HepG2 (cell line): ENCODE results near the gene UTRN. TPM values are rescaled to one million over a fixed set of nuclear protein-coding genes. Genes with fewer than 3 reads are reported as not detected.

Experiments
- AGO2 ChIP-seq: fragments of 200-400 bp; formaldehyde crosslinking; optimal IDR thresholded peaks from 2 replicates; pipeline ENCODE3; 2017; ENCODE audit warnings: mild to moderate bottlenecking, low read depth, low read length, moderate library complexity
- ATF7-NPFF ChIP-seq: sonication (generic); formaldehyde crosslinking; IDR thresholded peaks from 2 replicates; pipeline ENCODE4 v1.8.1; 2023; ENCODE audit warnings: mild to moderate bottlenecking, low read depth, missing genetic modification reagents, moderate library complexity
- CBX2 ChIP-seq, 2 experiments: fragments of 200-600 bp in 1 of 2; sonication (generic); formaldehyde crosslinking in 1 of 2; IDR thresholded peaks; 2 replicates each; pipeline versions ENCODE4 v1.7.0 to v1.8.1; 2018 to 2022; ENCODE audit warnings: low read depth in 2 of 2, low read length in 1 of 2, mild to moderate bottlenecking in 1 of 2, missing genetic modification reagents in 1 of 2
- CCAR2 ChIP-seq: fragments of 200-400 bp; formaldehyde crosslinking; optimal IDR thresholded peaks from 2 replicates; pipeline ENCODE3; 2018; ENCODE audit warnings: low read depth, mild to moderate bottlenecking, low read length, moderate library complexity
- FOSL2 ChIP-seq: sonication (generic); formaldehyde crosslinking; IDR thresholded peaks from 2 replicates; pipeline ENCODE4 v1.4.0; 2020; ENCODE audit warnings: missing genetic modification reagents
- HNRNPL ChIP-seq: fragments of 200-400 bp; formaldehyde crosslinking; IDR thresholded peaks from 2 replicates; pipeline ENCODE4 v1.6.1; 2017; ENCODE audit warnings: mild to moderate bottlenecking, low read depth, low read length
- HOXD1 ChIP-seq: sonication (generic); formaldehyde crosslinking; IDR thresholded peaks from 2 replicates; pipeline ENCODE4 v1.5.0; 2020; ENCODE audit warnings: missing genetic modification reagents
- IKZF1 ChIP-seq: fragments of 450-650 bp; IDR thresholded peaks from 2 replicates; pipeline ENCODE4 v1.7.1; 2016
- JDP2 ChIP-seq: sonication (generic); formaldehyde crosslinking; IDR thresholded peaks from 2 replicates; pipeline ENCODE4 v1.8.1; 2022; ENCODE audit warnings: missing genetic modification reagents, borderline replicate concordance
- NRL ChIP-seq: sonication (generic); formaldehyde crosslinking; IDR thresholded peaks from 2 replicates; pipeline ENCODE4 v1.5.0; 2020; ENCODE audit warnings: missing genetic modification reagents, mild to moderate bottlenecking, moderate library complexity, borderline replicate concordance
- REPIN1 ChIP-seq: sonication (generic); formaldehyde crosslinking; IDR thresholded peaks from 2 replicates; pipeline ENCODE4 v1.8.0; 2022; ENCODE audit warnings: missing genetic modification reagents, low read depth, mild to moderate bottlenecking, borderline replicate concordance
- SP4 ChIP-seq: sonication (generic); formaldehyde crosslinking; IDR thresholded peaks from 2 replicates; pipeline ENCODE4 v1.8.1; 2023; ENCODE audit warnings: mild to moderate bottlenecking, missing genetic modification reagents
- TBX3 ChIP-seq: fragments of 450-650 bp; IDR thresholded peaks from 2 replicates; pipeline ENCODE4 v1.6.1; 2017; ENCODE audit warnings: antibody characterized with exemption, mild to moderate bottlenecking, inconsistent platforms, borderline replicate concordance
- ZEB1 ChIP-seq: IDR thresholded peaks from 2 replicates; pipeline ENCODE4 v1.6.1; 2012; ENCODE audit warnings: mild to moderate bottlenecking, low read depth, inconsistent platforms; ENCODE audit not compliant: insufficient replicate concordance
- ZNF224 ChIP-seq: sonication (generic); formaldehyde crosslinking; IDR thresholded peaks from 2 replicates; pipeline ENCODE4 v1.5.0; 2020; ENCODE audit warnings: mild to moderate bottlenecking, missing genetic modification reagents
- ZNF235 ChIP-seq: sonication (generic); formaldehyde crosslinking; IDR thresholded peaks from 2 replicates; pipeline ENCODE4 v1.8.1; 2023; ENCODE audit warnings: mild to moderate bottlenecking, missing genetic modification reagents, borderline replicate concordance
- ZNF253 ChIP-seq: sonication (generic); formaldehyde crosslinking; IDR thresholded peaks from 2 replicates; pipeline ENCODE4 v1.8.0; 2022; ENCODE audit warnings: mild to moderate bottlenecking, missing genetic modification reagents, borderline replicate concordance
- ZNF350 ChIP-seq: sonication (generic); formaldehyde crosslinking; IDR thresholded peaks from 2 replicates; pipeline ENCODE4 v1.4.0; 2020; ENCODE audit warnings: mild to moderate bottlenecking, low read depth, missing genetic modification reagents, borderline replicate concordance
- ZNF501 ChIP-seq: sonication (generic); formaldehyde crosslinking; IDR thresholded peaks from 2 replicates; pipeline ENCODE4 v1.5.1; 2020; ENCODE audit warnings: mild to moderate bottlenecking, moderate library complexity, missing genetic modification reagents
- ZNF713 ChIP-seq: sonication (generic); formaldehyde crosslinking; IDR thresholded peaks from 2 replicates; pipeline ENCODE4 v1.4.0; 2020; ENCODE audit warnings: mild to moderate bottlenecking, missing genetic modification reagents
- ZNF766 ChIP-seq: sonication (generic); formaldehyde crosslinking; IDR thresholded peaks from 2 replicates; pipeline ENCODE4 v1.5.0; 2020; ENCODE audit warnings: missing genetic modification reagents, borderline replicate concordance
- ZNF83 ChIP-seq: sonication (generic); formaldehyde crosslinking; IDR thresholded peaks from 2 replicates; pipeline ENCODE4 v1.4.0; 2020; ENCODE audit warnings: missing genetic modification reagents, mild to moderate bottlenecking, borderline replicate concordance
- polyA plus RNA-seq, 8 experiments: library from polyadenylated mRNA; depleted of rRNA in 3 of 8; stranded (reverse) in 7 of 8; unstranded in 1 of 8; fragments of >200 nt; fragmentation: Illumina TruSeq in 4 of 8; extraction: Trizol in 4 of 8; gene quantifications; 2 replicates each; pipeline versions ENCODE4 v1.2.1 to v1.2.3, GENCODE V29; 2011 to 2016; ENCODE audit warnings: low read depth in 4 of 8, missing spikeins in 1 of 8, mixed read lengths in 1 of 8; ENCODE audit not compliant: insufficient read depth in 1 of 8
- total RNA-seq, 5 experiments: library from RNA; depleted of rRNA; stranded (reverse); fragments of >200 nt; fragmentation: Illumina TruSeq; extraction: Trizol; gene quantifications; 2 replicates each; pipeline ENCODE4 v1.2.3, GENCODE V29; 2016; ENCODE audit warnings: low read depth in 1 of 5
- TF ChIP-seq, protein P1 (sequence below): sonication (generic); formaldehyde crosslinking; IDR thresholded peaks from 2 replicates; pipeline ENCODE4 v1.5.0; 2020; ENCODE audit warnings: missing genetic modification reagents, mild to moderate bottlenecking, borderline replicate concordance
- TF ChIP-seq, protein P2 (sequence below): sonication (generic); formaldehyde crosslinking; IDR thresholded peaks from 2 replicates; pipeline ENCODE4 v1.4.0; 2020; ENCODE audit warnings: mild to moderate bottlenecking, missing genetic modification reagents
- TF ChIP-seq, protein P3 (sequence below): sonication (generic); formaldehyde crosslinking; IDR thresholded peaks from 2 replicates; pipeline ENCODE4 v1.5.0; 2020; ENCODE audit warnings: mild to moderate bottlenecking, missing genetic modification reagents, moderate library complexity

UTRN gene
- total and polyA plus RNA-seq, 2 of the 13 experiments (the other 11 are each of a cell fraction or from before 2014, with no cell fraction given) = 102 to 116 TPM

DNA sequence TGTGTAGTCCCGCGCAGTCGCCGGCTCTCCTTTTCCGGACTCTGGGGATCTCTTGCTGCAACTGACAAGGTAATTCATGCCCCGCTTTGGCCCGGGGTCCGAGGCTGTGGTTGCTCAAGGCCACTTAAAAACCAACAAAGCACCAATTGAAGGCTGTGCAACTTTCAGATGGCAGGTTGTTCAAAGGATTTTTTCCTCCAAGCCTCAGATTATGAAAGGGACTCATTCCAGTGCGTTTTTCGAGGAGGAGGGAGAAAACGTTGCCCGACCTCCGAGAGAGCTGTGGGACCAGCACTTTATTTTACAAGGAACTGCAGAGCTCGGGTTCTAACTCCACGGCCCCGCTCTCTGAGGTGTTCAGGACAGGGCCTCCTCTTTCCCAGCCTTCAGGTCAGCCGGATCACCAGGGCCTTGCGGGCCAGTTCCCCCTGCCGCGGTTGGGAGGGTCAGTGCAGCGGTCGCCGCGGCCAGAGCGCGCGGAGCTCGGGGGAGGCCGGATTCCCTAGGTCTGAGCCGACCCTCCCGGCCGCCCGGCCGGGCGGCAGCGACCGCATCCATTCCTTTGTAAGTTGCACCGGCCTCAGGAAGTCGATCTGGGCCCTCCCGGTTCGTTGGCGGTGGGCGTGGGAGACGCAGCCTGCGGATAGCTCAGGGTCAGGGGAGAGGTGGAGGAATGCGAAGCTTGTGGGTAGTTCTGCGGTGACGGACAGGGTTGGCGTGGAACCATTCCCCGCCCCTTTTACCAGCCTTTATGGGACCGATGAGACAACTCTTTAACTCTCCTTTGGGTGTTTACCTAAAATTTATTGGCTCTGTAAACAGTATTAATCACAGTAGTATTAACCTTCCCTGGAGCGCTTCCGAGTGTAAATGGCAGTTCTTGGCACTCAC lies 1.6 kb downstream of the UTRN start (continued):
- TF ChIP-seq SP4 (CRISPR knock-in tag) (no peak), HOXD1 (CRISPR knock-in tag) (peak; percentile 72), ATF7-NPFF (CRISPR knock-in tag) (no peak; the same call in 1 of the 2 replicates), CCAR2 (no peak), REPIN1 (CRISPR knock-in tag) (peak; percentile 69), CBX2 (IDR thresholded peaks at IDR 0.05; ENCODE audit: low read depth, low read length) (no peak), CBX2 (CRISPR knock-in tag; IDR thresholded peaks at IDR 0.05; ENCODE audit: low read depth) (no peak), AGO2 (peak; percentile 82), ZNF83 (CRISPR knock-in tag) (0 out of 2 replicates have a peak, but pooled peaks have one; percentile 30), ZNF766 (CRISPR knock-in tag) (0 out of 2 replicates have a peak, but pooled peaks have one; percentile 45), HNRNPL (peak; percentile 75; the same call in 1 of the 2 replicates), NRL (CRISPR knock-in tag) (peak; percentile 80), ZNF713 (CRISPR knock-in tag) (no peak), ZEB1 (no peak), FOSL2 (CRISPR knock-in tag) (peak; percentile 60), TBX3 (no peak), ZNF224 (peak; percentile 86), ZNF235 (no peak), IKZF1 (no peak), ZNF253 (CRISPR knock-in tag) (no peak; the same call in 1 of the 2 replicates), JDP2 (CRISPR knock-in tag) (no peak), ZNF501 (no peak), ZNF350 (CRISPR knock-in tag) (peak; percentile 48; the same call in 1 of the 2 replicates)
- TF ChIP-seq, protein P1, sequence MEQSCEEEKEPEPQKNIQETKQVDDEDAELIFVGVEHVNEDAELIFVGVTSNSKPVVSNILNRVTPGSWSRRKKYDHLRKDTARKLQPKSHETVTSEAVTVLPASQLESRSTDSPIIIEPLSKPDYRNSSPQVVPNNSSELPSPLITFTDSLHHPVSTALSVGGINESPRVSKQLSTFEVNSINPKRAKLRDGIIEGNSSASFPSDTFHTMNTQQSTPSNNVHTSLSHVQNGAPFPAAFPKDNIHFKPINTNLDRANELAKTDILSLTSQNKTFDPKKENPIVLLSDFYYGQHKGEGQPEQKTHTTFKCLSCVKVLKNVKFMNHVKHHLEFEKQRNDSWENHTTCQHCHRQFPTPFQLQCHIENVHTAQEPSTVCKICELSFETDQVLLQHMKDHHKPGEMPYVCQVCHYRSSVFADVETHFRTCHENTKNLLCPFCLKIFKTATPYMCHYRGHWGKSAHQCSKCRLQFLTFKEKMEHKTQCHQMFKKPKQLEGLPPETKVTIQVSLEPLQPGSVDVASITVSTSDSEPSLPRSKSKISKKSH (CRISPR knock-in tag) = peak; percentile 76; the same call in 1 of the 2 replicates
- TF ChIP-seq, protein P2, sequence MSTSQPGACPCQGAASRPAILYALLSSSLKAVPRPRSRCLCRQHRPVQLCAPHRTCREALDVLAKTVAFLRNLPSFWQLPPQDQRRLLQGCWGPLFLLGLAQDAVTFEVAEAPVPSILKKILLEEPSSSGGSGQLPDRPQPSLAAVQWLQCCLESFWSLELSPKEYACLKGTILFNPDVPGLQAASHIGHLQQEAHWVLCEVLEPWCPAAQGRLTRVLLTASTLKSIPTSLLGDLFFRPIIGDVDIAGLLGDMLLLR (CRISPR knock-in tag) = peak; percentile 22; the same call in 1 of the 2 replicates
- TF ChIP-seq, protein P3, sequence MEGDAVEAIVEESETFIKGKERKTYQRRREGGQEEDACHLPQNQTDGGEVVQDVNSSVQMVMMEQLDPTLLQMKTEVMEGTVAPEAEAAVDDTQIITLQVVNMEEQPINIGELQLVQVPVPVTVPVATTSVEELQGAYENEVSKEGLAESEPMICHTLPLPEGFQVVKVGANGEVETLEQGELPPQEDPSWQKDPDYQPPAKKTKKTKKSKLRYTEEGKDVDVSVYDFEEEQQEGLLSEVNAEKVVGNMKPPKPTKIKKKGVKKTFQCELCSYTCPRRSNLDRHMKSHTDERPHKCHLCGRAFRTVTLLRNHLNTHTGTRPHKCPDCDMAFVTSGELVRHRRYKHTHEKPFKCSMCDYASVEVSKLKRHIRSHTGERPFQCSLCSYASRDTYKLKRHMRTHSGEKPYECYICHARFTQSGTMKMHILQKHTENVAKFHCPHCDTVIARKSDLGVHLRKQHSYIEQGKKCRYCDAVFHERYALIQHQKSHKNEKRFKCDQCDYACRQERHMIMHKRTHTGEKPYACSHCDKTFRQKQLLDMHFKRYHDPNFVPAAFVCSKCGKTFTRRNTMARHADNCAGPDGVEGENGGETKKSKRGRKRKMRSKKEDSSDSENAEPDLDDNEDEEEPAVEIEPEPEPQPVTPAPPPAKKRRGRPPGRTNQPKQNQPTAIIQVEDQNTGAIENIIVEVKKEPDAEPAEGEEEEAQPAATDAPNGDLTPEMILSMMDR (CRISPR knock-in tag) = peak; percentile 24; the same call in 1 of the 2 replicates
